Measurements from ENCODE around the gene SYNE3.

Gene SYNE3

DNA sequence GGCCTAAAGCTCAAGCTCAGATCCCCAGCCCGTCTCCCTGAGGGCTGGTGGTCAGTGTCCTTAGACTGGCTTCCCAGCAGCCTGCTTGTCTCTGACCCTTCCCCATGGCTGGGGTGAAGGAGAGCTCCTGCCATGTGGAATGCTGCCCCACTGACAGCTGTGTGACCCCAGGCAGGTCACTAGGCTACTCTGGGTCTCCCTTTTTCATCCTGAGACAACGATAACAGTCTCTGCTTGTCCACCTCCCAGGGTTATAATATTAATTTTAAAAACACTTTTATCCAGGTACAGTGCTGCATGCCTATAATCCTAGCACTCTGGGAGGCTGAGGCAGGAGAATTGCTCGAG lies 47.3 kb downstream of the SYNE3 start:
- no peak for DNase-seq
- no peak overlapping the region for H2AK5ac ChIP-seq (ENCODE audit: low read length)
- no peak overlapping the region for H4K5ac ChIP-seq (ENCODE audit: low read length)
- no peak overlapping the region for H3K23ac ChIP-seq (ENCODE audit: low read length)
- no peak overlapping the region for H3K9ac ChIP-seq (ENCODE audit: low read length)
- no CpG with 5 or more reads among the region's 3 CpGs for WGBS (ENCODE audit: extremely low coverage, insufficient coverage, low lambda C conversion rate)
- no peak overlapping the region for H3K56ac ChIP-seq (ENCODE audit: low read length)
- no peaks in the 10 kb centered on the region for H3K79me2 ChIP-seq (ENCODE audit: control insufficient read depth, insufficient read depth, low read length)
- no peak overlapping the region for H3K4ac ChIP-seq (ENCODE audit: low read depth, low read length)
- H2BK15ac ChIP-seq (replicated peaks; ENCODE audit: low read depth): no peak overlapping the region
- no peaks in the 10 kb centered on the region for H3K79me1 ChIP-seq (ENCODE audit: low read length)
- H3K27me3 ChIP-seq (ENCODE audit: insufficient read depth, low read length, poor library complexity): no peaks in the 10 kb centered on the region
- H3K4me1 ChIP-seq (ENCODE audit: control insufficient read depth, low read depth, low read length): no peaks in the 10 kb centered on the region
- H4K8ac ChIP-seq (ENCODE audit: low read depth, low read length): no peak overlapping the region
- H2BK120ac ChIP-seq (ENCODE audit: low read depth, low read length): no peak overlapping the region
- no peak overlapping the region for H3K4me2 ChIP-seq (ENCODE audit: low read length)
- no peak overlapping the region for H2BK5ac ChIP-seq (ENCODE audit: low read length)
- no peak overlapping the region for H3K4me3 ChIP-seq (ENCODE audit: low read length)
- no peak overlapping the region for H3K18ac ChIP-seq (ENCODE audit: low read length)
- no peaks in the 10 kb centered on the region for H3K36me3 ChIP-seq (ENCODE audit: control insufficient read depth, insufficient read depth, low read length)
- no peak overlapping the region for H3K27ac ChIP-seq (ENCODE audit: low read depth, low read length)

- Histone ChIP-seq H3K56ac (ENCODE audit: low read length) (no peak overlapping the region), H3K27ac (ENCODE audit: low read depth, low read length) (no peak overlapping the region), H3K9ac (ENCODE audit: low read length) (no peak overlapping the region), H3K4me1 (ENCODE audit: control insufficient read depth, low read depth, low read length) (no peaks in the 10 kb centered on the region), H3K4me3 (ENCODE audit: low read length) (no peak overlapping the region), H3K79me2 (ENCODE audit: control insufficient read depth, insufficient read depth, low read length) (no peaks in the 10 kb centered on the region), H2BK120ac (ENCODE audit: low read depth, low read length) (no peak overlapping the region), H4K5ac (ENCODE audit: low read length) (no peak overlapping the region), H3K27me3 (ENCODE audit: insufficient read depth, low read length, poor library complexity) (no peaks in the 10 kb centered on the region), H2BK5ac (ENCODE audit: low read length) (no peak overlapping the region), H2BK15ac (replicated peaks; ENCODE audit: low read depth) (no peak overlapping the region), H3K23ac (ENCODE audit: low read length) (no peak overlapping the region), H3K36me3 (ENCODE audit: control insufficient read depth, insufficient read depth, low read length) (no peaks in the 10 kb centered on the region), H3K4ac (ENCODE audit: low read depth, low read length) (no peak overlapping the region), H3K79me1 (ENCODE audit: low read length) (no peaks in the 10 kb centered on the region), H2AK5ac (ENCODE audit: low read length) (no peak overlapping the region), H4K8ac (ENCODE audit: low read depth, low read length) (no peak overlapping the region), H3K18ac (ENCODE audit: low read length) (no peak overlapping the region), H3K4me2 (ENCODE audit: low read length) (no peak overlapping the region)
- no peak for DNase-seq
- WGBS (ENCODE audit: extremely low coverage, insufficient coverage, low lambda C conversion rate): no CpG with 5 or more reads among the region's 4 CpGs
These were observed 47.9 kb downstream of the SYNE3 start for GRCh38 chr14:95468448-95469133.

GRCh38 chr14:95467657-95468056 lies 48.8 kb downstream of the SYNE3 start:
- no CpG with 5 or more reads among the region's 6 CpGs for WGBS (ENCODE audit: extremely low coverage, insufficient coverage, low lambda C conversion rate)

DNA sequence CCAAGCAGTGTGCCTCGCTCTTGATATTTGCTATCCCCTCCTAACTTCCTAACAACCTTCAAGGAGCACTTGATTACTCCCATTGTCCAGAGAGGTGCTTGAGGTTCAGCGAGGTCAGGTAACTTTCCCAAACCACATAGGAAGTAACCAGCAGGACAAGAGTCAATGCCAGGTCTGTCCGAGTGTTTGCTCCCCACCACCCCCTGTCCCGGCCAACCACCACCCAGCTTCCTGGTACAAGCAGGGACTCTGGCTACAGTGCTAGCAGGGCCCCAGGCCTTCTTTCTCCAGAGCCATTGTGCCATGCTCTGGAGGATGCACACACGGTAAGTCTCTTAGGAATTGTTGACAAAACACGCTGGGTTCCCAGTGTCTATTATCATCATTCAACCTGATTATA lies 49.2 kb downstream of the SYNE3 start:
- WGBS (ENCODE audit: extremely low coverage, insufficient coverage, low lambda C conversion rate): no CpG with 5 or more reads among the region's 6 CpGs
- no peak overlapping the region for H3K27ac ChIP-seq (ENCODE audit: low read depth, low read length)

More at GRCh38 chr14:95467657-95468056, 48.8 kb downstream of the SYNE3 start:
- Histone ChIP-seq H3K4me3 (ENCODE audit: low read length) (no peak overlapping the region), H2AK5ac (ENCODE audit: low read length) (no peak overlapping the region), H4K5ac (ENCODE audit: low read length) (no peak overlapping the region), H3K23ac (ENCODE audit: low read length) (no peak overlapping the region), H3K4me1 (ENCODE audit: control insufficient read depth, low read depth, low read length) (no peaks in the 10 kb centered on the region), H3K4ac (ENCODE audit: low read depth, low read length) (no peak overlapping the region), H2BK120ac (ENCODE audit: low read depth, low read length) (no peak overlapping the region), H3K27ac (ENCODE audit: low read depth, low read length) (no peak overlapping the region), H4K8ac (ENCODE audit: low read depth, low read length) (no peak overlapping the region), H2BK15ac (replicated peaks; ENCODE audit: low read depth) (no peak overlapping the region), H3K36me3 (ENCODE audit: control insufficient read depth, insufficient read depth, low read length) (no peaks in the 10 kb centered on the region), H3K4me2 (ENCODE audit: low read length) (no peak overlapping the region), H3K18ac (ENCODE audit: low read length) (no peak overlapping the region), H3K27me3 (ENCODE audit: insufficient read depth, low read length, poor library complexity) (no peaks in the 10 kb centered on the region), H3K79me1 (ENCODE audit: low read length) (no peaks in the 10 kb centered on the region), H3K9ac (ENCODE audit: low read length) (no peak overlapping the region), H3K56ac (ENCODE audit: low read length) (no peak overlapping the region), H2BK5ac (ENCODE audit: low read length) (no peak overlapping the region), H3K79me2 (ENCODE audit: control insufficient read depth, insufficient read depth, low read length) (no peaks in the 10 kb centered on the region)
- no peak for DNase-seq

More for the DNA sequence above, 49.2 kb downstream of the SYNE3 start:
- no peak overlapping the region for H3K18ac ChIP-seq (ENCODE audit: low read length)
- no peak overlapping the region for H2AK5ac ChIP-seq (ENCODE audit: low read length)
- H3K23ac ChIP-seq (ENCODE audit: low read length): no peak overlapping the region
- no peaks in the 10 kb centered on the region for H3K79me2 ChIP-seq (ENCODE audit: control insufficient read depth, insufficient read depth, low read length)
- no peak overlapping the region for H3K4me3 ChIP-seq (ENCODE audit: low read length)
- H2BK15ac ChIP-seq (replicated peaks; ENCODE audit: low read depth): no peak overlapping the region
- H3K4me2 ChIP-seq (ENCODE audit: low read length): no peak overlapping the region
- H3K4me1 ChIP-seq (ENCODE audit: control insufficient read depth, low read depth, low read length): no peaks in the 10 kb centered on the region
- H3K27me3 ChIP-seq (ENCODE audit: insufficient read depth, low read length, poor library complexity): no peaks in the 10 kb centered on the region
- no peak overlapping the region for H4K8ac ChIP-seq (ENCODE audit: low read depth, low read length)
- H2BK120ac ChIP-seq (ENCODE audit: low read depth, low read length): no peak overlapping the region
- no peaks in the 10 kb centered on the region for H3K36me3 ChIP-seq (ENCODE audit: control insufficient read depth, insufficient read depth, low read length)
- H3K4ac ChIP-seq (ENCODE audit: low read depth, low read length): no peak overlapping the region
- no peak overlapping the region for H2BK5ac ChIP-seq (ENCODE audit: low read length)
- no peak overlapping the region for H3K56ac ChIP-seq (ENCODE audit: low read length)
- H3K9ac ChIP-seq (ENCODE audit: low read length): no peak overlapping the region
- no peak for DNase-seq
- no peak overlapping the region for H4K5ac ChIP-seq (ENCODE audit: low read length)
- H3K79me1 ChIP-seq (ENCODE audit: low read length): no peaks in the 10 kb centered on the region

Small RNAs within 50 kb of the gene (small RNA-seq; reads per million reads assigned to genes)
- gene SCARNA13 (ENCODE audit: insufficient read depth): 2.1 reads per million, percentile 22 among the genes with 10 or more reads in this experiment
